Tibial nerve (tissue), 4 donors: ENCODE measurements around the gene PTK7. TPM values are rescaled to one million over a fixed set of nuclear protein-coding genes. Genes with fewer than 3 reads are reported as not detected.

Experiments used
- DNase-seq, 2 donors: peaks; one replicate each; pipeline ENCODE4 v3.0.0-alpha.2; 2019; ENCODE audit warnings: low spot score in 2 of 2
- H3K27ac ChIP-seq, 4 donors: fragments of 200-600 bp; sonication (generic) in 3 of 4; one replicate each; pipeline ENCODE4 v1.5.1; 2017 to 2019; ENCODE audit warnings: mild to moderate bottlenecking in 1 of 4
- H3K27me3 ChIP-seq, 2 donors: fragments of 200-600 bp; sonication (generic) in 1 of 2; one replicate each; pipeline versions ENCODE4 v1.5.1 to v1.6.0; 2017 to 2019
- H3K36me3 ChIP-seq, 3 donors: fragments of 200-600 bp; sonication (generic); one replicate each; pipeline ENCODE4 v1.5.1; 2018 to 2019
- H3K4me1 ChIP-seq, 4 donors: fragments of 200-600 bp; sonication (generic) in 3 of 4; one replicate each; pipeline ENCODE4 v1.5.1; 2017 to 2019
- H3K4me3 ChIP-seq, 4 donors: fragments of 200-600 bp; sonication (generic) in 3 of 4; one replicate each; pipeline ENCODE4 v1.5.1; 2017 to 2019; ENCODE audit warnings: mild to moderate bottlenecking in 1 of 4, moderate library complexity in 1 of 4
- H3K9me3 ChIP-seq, 4 donors: fragments of 200-600 bp; sonication (generic) in 3 of 4; one replicate each; pipeline ENCODE4 v1.5.1; 2017 to 2019
- EP300 ChIP-seq, 2 donors: sonication (generic); formaldehyde crosslinking; IDR thresholded peaks; one replicate each; pipeline ENCODE4 v1.6.1; 2017; ENCODE audit warnings: antibody characterized with exemption in 2 of 2, mild to moderate bottlenecking in 1 of 2
- POLR2A ChIP-seq, 2 donors: fragments of 450-650 bp; IDR thresholded peaks; one replicate each; pipeline ENCODE4 v1.6.1; 2017; ENCODE audit warnings: antibody characterized with exemption in 2 of 2, mild to moderate bottlenecking in 2 of 2, moderate library complexity in 2 of 2
- WGBS, 2 donors: methylation state at CpG; one replicate each; pipeline ENCODE4 v1.1.5; 2018; 5-methylcytosine and 5-hydroxymethylcytosine counted together
- total RNA-seq, 4 donors: library from RNA; depleted of rRNA; stranded (reverse); fragments of >200 nt; gene quantifications; one replicate each; pipeline ENCODE4 v1.1.0, GENCODE V29; 2016
- TF ChIP-seq, protein P1 (sequence below), 5 experiments: fragments of 200-600 bp in 3 of 5; fragments of 450-650 bp in 2 of 5; sonication (generic) in 3 of 5; IDR thresholded peaks; one replicate each; pipeline ENCODE4 v1.5.1; 2016 to 2019; ENCODE audit warnings: antibody characterized with exemption in 5 of 5, mild to moderate bottlenecking in 3 of 5, moderate library complexity in 2 of 5

The PTK7 gene
- total RNA-seq, 4 donors from 2014 or later = 1.5 to 5.5 (median 3.9) TPM

- DNase-seq = no peak
- Histone ChIP-seq H3K4me3 (no peak overlapping the region), H3K27me3 (no peaks in the 10 kb centered on the region), H3K27ac (no peak overlapping the region), H3K9me3 (no peaks in the 10 kb centered on the region), H3K36me3 (peaks cover 3 to 48% (median 16%) of the 10 kb centered on the region in 3 donors), H3K4me1 (peaks cover 0 to 47% (median 19%) of the 10 kb centered on the region in 4 donors)
- WGBS, 2 donors = 86 to 89% methylated on average over 20 of the region's 20 CpGs
- TF ChIP-seq EP300 (IDR thresholded peaks at IDR 0.05) (no peak), POLR2A (IDR thresholded peaks at IDR 0.05) (no peak)
- TF ChIP-seq, protein P1, sequence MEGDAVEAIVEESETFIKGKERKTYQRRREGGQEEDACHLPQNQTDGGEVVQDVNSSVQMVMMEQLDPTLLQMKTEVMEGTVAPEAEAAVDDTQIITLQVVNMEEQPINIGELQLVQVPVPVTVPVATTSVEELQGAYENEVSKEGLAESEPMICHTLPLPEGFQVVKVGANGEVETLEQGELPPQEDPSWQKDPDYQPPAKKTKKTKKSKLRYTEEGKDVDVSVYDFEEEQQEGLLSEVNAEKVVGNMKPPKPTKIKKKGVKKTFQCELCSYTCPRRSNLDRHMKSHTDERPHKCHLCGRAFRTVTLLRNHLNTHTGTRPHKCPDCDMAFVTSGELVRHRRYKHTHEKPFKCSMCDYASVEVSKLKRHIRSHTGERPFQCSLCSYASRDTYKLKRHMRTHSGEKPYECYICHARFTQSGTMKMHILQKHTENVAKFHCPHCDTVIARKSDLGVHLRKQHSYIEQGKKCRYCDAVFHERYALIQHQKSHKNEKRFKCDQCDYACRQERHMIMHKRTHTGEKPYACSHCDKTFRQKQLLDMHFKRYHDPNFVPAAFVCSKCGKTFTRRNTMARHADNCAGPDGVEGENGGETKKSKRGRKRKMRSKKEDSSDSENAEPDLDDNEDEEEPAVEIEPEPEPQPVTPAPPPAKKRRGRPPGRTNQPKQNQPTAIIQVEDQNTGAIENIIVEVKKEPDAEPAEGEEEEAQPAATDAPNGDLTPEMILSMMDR (IDR thresholded peaks at IDR 0.05) = no peak
These were observed 103.1 kb downstream of the PTK7 start for GRCh38 chr6:43178951-43179830.

DNA sequence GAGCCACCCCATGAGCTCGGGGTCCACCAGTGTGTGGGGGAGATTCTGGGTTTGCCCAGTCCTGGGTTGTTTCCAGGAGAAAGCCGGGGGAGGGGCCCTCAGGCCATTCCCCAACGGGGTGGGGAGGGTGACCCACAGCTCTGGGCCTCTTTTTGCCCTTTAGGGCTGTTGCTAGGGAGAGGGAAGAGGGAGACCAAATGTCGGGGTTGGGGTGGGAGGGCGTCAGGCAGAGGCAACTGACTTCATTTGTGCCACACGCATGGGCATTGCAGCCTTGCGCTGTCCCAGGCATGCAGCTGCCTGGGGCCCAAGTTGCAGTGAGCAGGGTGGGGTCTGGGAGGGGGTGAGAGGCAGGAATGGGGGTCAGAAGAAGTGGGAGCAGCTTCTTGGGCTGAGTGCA lies 103.9 kb downstream of the PTK7 start:
- TF ChIP-seq EP300 (IDR thresholded peaks at IDR 0.05) = no peak
- TF ChIP-seq POLR2A (IDR thresholded peaks at IDR 0.05) = no peak
- TF ChIP-seq, protein P1 (IDR thresholded peaks at IDR 0.05) = no peak
- H3K4me3 ChIP-seq = no peak overlapping the region
- H3K4me1 ChIP-seq = peaks cover 0 to 50% (median 14%) of the 10 kb centered on the region in 4 donors
- no peaks in the 10 kb centered on the region for H3K27me3 ChIP-seq
- peaks cover 3 to 55% (median 16%) of the 10 kb centered on the region in 3 donors for H3K36me3 ChIP-seq
- no peak for DNase-seq
- no peak overlapping the region for H3K27ac ChIP-seq
- WGBS, 2 donors = 57 to 67% methylated on average over 7 of the region's 7 CpGs
- H3K9me3 ChIP-seq = no peaks in the 10 kb centered on the region

DNA sequence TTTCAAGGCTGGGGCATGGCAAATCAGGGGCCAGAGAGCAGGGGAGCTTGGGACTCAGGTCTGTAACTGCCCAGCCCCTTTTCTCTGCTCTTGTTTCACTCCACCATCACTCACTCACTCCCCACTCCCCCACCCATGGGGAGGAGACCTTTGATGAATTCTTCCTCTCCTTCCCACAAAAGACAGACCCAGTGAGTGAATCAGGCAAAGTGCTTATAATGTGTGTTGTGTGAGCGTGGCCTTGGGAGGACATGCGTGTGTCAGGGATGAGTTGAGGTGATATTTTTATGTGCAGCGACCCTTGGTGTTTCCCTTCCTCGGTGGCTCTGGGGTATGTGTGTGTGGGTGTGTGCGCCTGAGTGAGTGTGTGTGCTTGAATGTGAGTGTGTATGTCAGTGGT lies 104.9 kb downstream of the PTK7 start:
- Histone ChIP-seq H3K4me3 (no peak overlapping the region), H3K9me3 (no peaks in the 10 kb centered on the region), H3K27ac (peak overlapping the region in 2 of 4 donors; percentile 79 to 87), H3K4me1 (peaks cover 0 to 41% (median 10%) of the 10 kb centered on the region in 4 donors), H3K27me3 (no peaks in the 10 kb centered on the region), H3K36me3 (peaks cover 3 to 58% (median 20%) of the 10 kb centered on the region in 3 donors)
- 53 to 59% methylated on average over 5 of the region's 5 CpGs for WGBS, 2 donors
- no peak for DNase-seq
- TF ChIP-seq POLR2A (IDR thresholded peaks at IDR 0.05) = no peak

- TF ChIP-seq EP300 (IDR thresholded peaks at IDR 0.05) (no peak), POLR2A (IDR thresholded peaks at IDR 0.05) (no peak)
- TF ChIP-seq, protein P1 (IDR thresholded peaks at IDR 0.05) = no peak
- no peak for DNase-seq
- peak overlapping the region; percentile 18 to 87 (median 79) for H3K27ac ChIP-seq
- H3K36me3 ChIP-seq = peaks cover 3 to 58% (median 23%) of the 10 kb centered on the region in 3 donors
- H3K4me1 ChIP-seq = peaks cover 0 to 37% (median 10%) of the 10 kb centered on the region in 4 donors
- no peaks in the 10 kb centered on the region for H3K27me3 ChIP-seq
- H3K4me3 ChIP-seq = peak overlapping the region; percentile 46 to 88 (median 77)
- 34 to 37% methylated on average over 9 of the region's 9 CpGs for WGBS, 2 donors
- H3K9me3 ChIP-seq = no peaks in the 10 kb centered on the region
These were observed 105.5 kb downstream of the PTK7 start for GRCh38 chr6:43181621-43181941.

- peak in 1 of 2 donors; percentile 56 for TF ChIP-seq POLR2A (IDR thresholded peaks at IDR 0.05)
- TF ChIP-seq, protein P1 (IDR thresholded peaks at IDR 0.05) = peak in 1 of 5 experiments; percentile 31
- peak; percentile 39 to 94 for TF ChIP-seq EP300 (IDR thresholded peaks at IDR 0.05)
- Histone ChIP-seq H3K4me1 (peaks cover 0 to 37% (median 10%) of the 10 kb centered on the region in 4 donors), H3K27me3 (no peaks in the 10 kb centered on the region), H3K27ac (peak within 1 kb of the TSS; percentile 18 to 87 (median 79)), H3K9me3 (no peaks in the 10 kb centered on the region), H3K36me3 (peaks cover 3 to 61% (median 23%) of the 10 kb centered on the region in 3 donors), H3K4me3 (peak within 1 kb of the TSS; percentile 46 to 88 (median 77))
- 1% methylated on average over 25 to 43 of the region's 51 CpGs for WGBS, 2 donors
- DNase-seq = peak; percentile 68 to 73
These were observed 106.1 kb downstream of the PTK7 start, which contains the start of gene CUL9 for GRCh38 chr6:43181942-43182860. TSS of gene CUL9 (plus strand) at chr6:43182196. CDS start at chr6:43184311, 2,115 bp downstream.
